SK-N-SH treated with all-trans-retinoic acid at 6 μM for 48 hours (cell line): Measurements from ENCODE around the gene DOCK9.
A peak's percentile ranks its signal among the peaks of the same experiment; 100 is the strongest.

Experiments
- ATAC-seq: fragments of 200-7000 bp; cut with Tn5 transposase; 3 replicates; pipeline ENCODE4 v1.9.1; 2020; ENCODE audit warnings: mild to moderate bottlenecking, moderate library complexity
- ARNTL ChIP-seq: fragments of 450-650 bp; formaldehyde crosslinking; IDR thresholded peaks from 2 replicates; pipeline ENCODE4 v1.5.0; 2020; ENCODE audit warnings: low read depth, mild to moderate bottlenecking, moderate library complexity, borderline replicate concordance
- BACH2 ChIP-seq: fragments of 250-450 bp; sonication (Bioruptor Pico); IDR thresholded peaks from 2 replicates; pipeline ENCODE4 v1.9.0; 2021; ENCODE audit warnings: mild to moderate bottlenecking, borderline replicate concordance
- CREB5 ChIP-seq: fragments of 250-450 bp; sonication (Bioruptor Pico); IDR thresholded peaks from 2 replicates; pipeline ENCODE4 v1.5.1; 2020; ENCODE audit warnings: low read depth, mild to moderate bottlenecking, moderate library complexity
- CSDC2 ChIP-seq: fragments of 250-450 bp; sonication (Bioruptor Pico); IDR thresholded peaks from 2 replicates; pipeline ENCODE4 v1.5.0; 2020; ENCODE audit warnings: mild to moderate bottlenecking, moderate library complexity
- ESRRG ChIP-seq: fragments of 250-450 bp; sonication (Bioruptor Pico); IDR thresholded peaks from 2 replicates; pipeline ENCODE4 v1.6.1; 2021; ENCODE audit warnings: mild to moderate bottlenecking
- ISL1 ChIP-seq: fragments of 250-450 bp; sonication (Bioruptor Pico); IDR thresholded peaks from 2 replicates; pipeline ENCODE4 v2.1.2; 2022; ENCODE audit warnings: mild to moderate bottlenecking, moderate library complexity
- OSR1 ChIP-seq: fragments of 250-450 bp; sonication (Bioruptor Pico); IDR thresholded peaks from 2 replicates; pipeline ENCODE4 v1.8.0; 2022; ENCODE audit warnings: moderate library complexity, mild to moderate bottlenecking, inconsistent platforms
- PATZ1 ChIP-seq: fragments of 250-450 bp; sonication (Bioruptor Pico); IDR thresholded peaks from 2 replicates; pipeline ENCODE4 v1.8.0; 2020; ENCODE audit warnings: mild to moderate bottlenecking, moderate library complexity, borderline replicate concordance
- POU6F1 ChIP-seq: fragments of 250-450 bp; sonication (Bioruptor Pico); IDR thresholded peaks from 2 replicates; pipeline ENCODE4 v1.8.0; 2021; ENCODE audit warnings: low read depth, mild to moderate bottlenecking, moderate library complexity, borderline replicate concordance
- RARB ChIP-seq: fragments of 250-450 bp; sonication (Bioruptor Pico); IDR thresholded peaks from 2 replicates; pipeline ENCODE4 v1.8.0; 2021; ENCODE audit warnings: mild to moderate bottlenecking, moderate library complexity
- SNAI2 ChIP-seq: fragments of 250-450 bp; sonication (Bioruptor Pico); IDR thresholded peaks from 2 replicates; pipeline ENCODE4 v1.5.0; 2020; ENCODE audit warnings: mild to moderate bottlenecking, moderate library complexity
- TCF4 ChIP-seq: fragments of 250-450 bp; sonication (Bioruptor Pico); IDR thresholded peaks from 2 replicates; pipeline ENCODE4 v1.8.0; 2021; ENCODE audit warnings: mild to moderate bottlenecking, moderate library complexity, borderline replicate concordance
- TOX ChIP-seq: fragments of 250-450 bp; sonication (Bioruptor Pico); IDR thresholded peaks from 2 replicates; pipeline ENCODE4 v1.8.0; 2021; ENCODE audit warnings: mild to moderate bottlenecking, moderate library complexity, borderline replicate concordance
- TSHZ2 ChIP-seq: fragments of 250-450 bp; sonication (Bioruptor Pico); IDR thresholded peaks from 2 replicates; pipeline ENCODE4 v1.5.0; 2020; ENCODE audit warnings: mild to moderate bottlenecking, moderate library complexity
- ZC3H10 ChIP-seq: fragments of 250-450 bp; sonication (Bioruptor Pico); IDR thresholded peaks from 2 replicates; pipeline ENCODE4 v1.5.1; 2021; ENCODE audit warnings: mild to moderate bottlenecking, moderate library complexity
- ZFP3 ChIP-seq: fragments of 250-450 bp; sonication (Bioruptor Pico); IDR thresholded peaks from 2 replicates; pipeline ENCODE4 v1.5.0; 2020; ENCODE audit warnings: mild to moderate bottlenecking, moderate library complexity
- ZFP30 ChIP-seq: fragments of 450-650 bp; formaldehyde crosslinking; IDR thresholded peaks from 2 replicates; pipeline ENCODE4 v1.5.0; 2022; ENCODE audit warnings: mild to moderate bottlenecking, moderate library complexity
- ZNF70 ChIP-seq: fragments of 450-650 bp; formaldehyde crosslinking; IDR thresholded peaks from 2 replicates; pipeline ENCODE4 v1.5.0; 2020; ENCODE audit warnings: mild to moderate bottlenecking, moderate library complexity
- ZNF8 ChIP-seq: fragments of 450-650 bp; formaldehyde crosslinking; IDR thresholded peaks from 2 replicates; pipeline ENCODE4 v1.5.0; 2020; ENCODE audit warnings: mild to moderate bottlenecking, moderate library complexity

The DOCK9 gene

DNA sequence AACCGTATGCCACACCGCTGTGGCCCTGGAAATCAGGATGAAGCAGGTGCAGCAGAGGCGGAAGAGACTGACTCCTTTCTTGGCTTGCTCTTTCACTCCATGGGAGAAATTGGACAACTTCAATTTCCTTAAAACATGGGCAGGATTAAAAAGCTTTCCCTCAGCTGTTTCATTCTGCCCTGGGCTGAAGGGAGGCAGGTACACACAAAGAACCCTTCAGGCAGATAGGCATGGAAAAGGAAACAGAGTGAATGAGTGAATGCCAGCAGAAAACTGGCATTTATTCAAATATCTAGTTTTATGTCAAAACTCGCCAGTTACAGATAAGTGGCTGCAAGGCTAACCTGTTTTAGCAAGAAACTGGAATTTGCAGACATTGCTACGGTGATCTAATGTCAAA lies 154.4 kb downstream of the DOCK9 start:
- TF ChIP-seq CSDC2 (CRISPR knock-in tag) (no peak), ZFP3 (CRISPR knock-in tag) (no peak), ZNF70 (CRISPR knock-in tag) (no peak), ZNF8 (no peak), CREB5 (no peak), ARNTL (CRISPR knock-in tag) (no peak), BACH2 (CRISPR knock-in tag) (no peak), ISL1 (CRISPR knock-in tag) (no peak)
- ATAC-seq = no peak

GRCh38 chr13:98822225-98822606 lies 155.6 kb downstream of the DOCK9 start:
- no peak for TF ChIP-seq RARB (CRISPR knock-in tag)
- peak; percentile 64 for TF ChIP-seq ISL1 (CRISPR knock-in tag)
- TF ChIP-seq TSHZ2 (CRISPR knock-in tag) = peak; percentile 37; the same call in 1 of the 2 replicates
- no peak for TF ChIP-seq ZNF70 (CRISPR knock-in tag)
- peak; percentile 59 for ATAC-seq

DNA sequence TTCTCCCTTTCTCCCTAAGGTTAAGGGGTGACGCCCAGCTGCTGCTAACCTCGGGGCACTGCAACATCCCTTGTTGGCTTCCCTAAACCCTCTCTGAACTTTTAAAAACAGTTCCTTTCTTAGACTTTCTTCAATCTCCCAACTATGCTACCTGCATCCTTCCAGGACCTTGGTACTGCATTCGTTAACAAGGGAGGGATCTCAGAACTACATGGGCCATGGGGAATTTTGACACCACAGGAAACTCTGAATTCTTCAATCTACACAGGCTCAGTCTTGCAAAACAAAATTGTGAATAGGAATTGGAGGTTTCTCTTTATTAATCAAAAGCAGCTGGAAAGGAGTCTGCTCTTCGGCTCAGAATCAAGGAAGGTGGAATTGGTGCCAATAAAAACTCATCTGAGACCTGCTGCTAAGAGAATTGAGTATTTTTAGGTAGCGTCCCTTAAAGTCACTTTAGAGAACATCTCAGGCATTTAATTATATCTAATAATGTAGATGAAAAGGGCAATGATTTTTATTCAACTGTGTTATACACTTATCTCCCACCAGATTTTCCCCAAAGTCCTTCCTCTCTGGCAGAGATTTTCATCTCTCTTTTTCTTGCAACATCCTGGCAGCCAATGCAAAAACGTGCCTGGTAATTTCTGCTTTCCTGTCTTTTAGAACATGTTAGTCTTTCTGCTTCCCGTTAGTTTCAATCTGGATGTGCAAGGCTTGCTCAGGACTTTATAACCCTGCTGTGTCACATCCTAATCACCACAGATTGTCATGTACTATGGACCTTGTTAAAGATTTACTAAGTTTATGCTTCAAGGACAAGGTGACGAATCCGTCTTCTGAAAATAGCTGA lies 156.3 kb downstream of the DOCK9 start:
- ATAC-seq = peak; percentile 85
- TF ChIP-seq TOX (CRISPR knock-in tag) (no peak), SNAI2 (CRISPR knock-in tag) (no peak), ARNTL (CRISPR knock-in tag) (no peak), CSDC2 (CRISPR knock-in tag) (no peak), ZNF70 (CRISPR knock-in tag) (0 out of 2 replicates have a peak, but pooled peaks have one; percentile 12), CREB5 (0 out of 2 replicates have a peak, but pooled peaks have one; percentile 16), TCF4 (peak; percentile 86), PATZ1 (CRISPR knock-in tag) (no peak), ESRRG (CRISPR knock-in tag) (no peak), ZFP30 (CRISPR knock-in tag) (no peak), ZC3H10 (CRISPR knock-in tag) (no peak), POU6F1 (CRISPR knock-in tag) (no peak; the same call in 1 of the 2 replicates), OSR1 (CRISPR knock-in tag) (no peak), TSHZ2 (CRISPR knock-in tag) (peak; percentile 80), ISL1 (CRISPR knock-in tag) (peak; percentile 64), ZFP3 (CRISPR knock-in tag) (no peak)
